ENCODE data around the gene EIF4E2. TPM values are rescaled to one million over a fixed set of nuclear protein-coding genes. Genes with fewer than 3 reads are reported as not detected.

The EIF4E2 gene
- total RNA-seq, 1 experiment from 2014 or later, result 97.8 TPM

DNA sequence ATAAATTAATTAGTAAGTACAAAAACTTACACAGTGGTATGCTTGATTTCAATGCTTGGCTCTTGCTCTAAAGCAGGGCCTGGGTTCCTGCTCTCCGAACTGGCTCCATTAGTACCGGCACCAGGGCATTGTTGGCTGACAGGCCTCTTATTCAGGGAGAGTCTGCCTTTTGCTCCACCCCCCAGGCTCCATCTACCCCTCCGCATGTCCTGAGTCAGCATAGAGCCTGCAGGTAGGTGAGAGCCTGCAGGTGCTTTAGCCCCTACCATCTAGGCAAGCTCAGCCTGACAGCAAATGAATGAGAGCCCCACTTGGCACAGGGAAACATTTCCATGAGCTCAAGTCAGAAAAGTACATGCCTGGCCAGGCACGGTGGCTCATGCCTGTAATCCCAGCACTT is 47.8 kb downstream of the EIF4E2 start:
- ATAC-seq, result peak; percentile 80

More for the DNA sequence above, 47.8 kb downstream of the EIF4E2 start:
- TF ChIP-seq, protein P1, sequence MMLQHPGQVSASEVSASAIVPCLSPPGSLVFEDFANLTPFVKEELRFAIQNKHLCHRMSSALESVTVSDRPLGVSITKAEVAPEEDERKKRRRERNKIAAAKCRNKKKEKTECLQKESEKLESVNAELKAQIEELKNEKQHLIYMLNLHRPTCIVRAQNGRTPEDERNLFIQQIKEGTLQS (CRISPR knock-in tag; conservative IDR thresholded peaks at IDR 0.05), result no peak
- TF ChIP-seq, protein P2, sequence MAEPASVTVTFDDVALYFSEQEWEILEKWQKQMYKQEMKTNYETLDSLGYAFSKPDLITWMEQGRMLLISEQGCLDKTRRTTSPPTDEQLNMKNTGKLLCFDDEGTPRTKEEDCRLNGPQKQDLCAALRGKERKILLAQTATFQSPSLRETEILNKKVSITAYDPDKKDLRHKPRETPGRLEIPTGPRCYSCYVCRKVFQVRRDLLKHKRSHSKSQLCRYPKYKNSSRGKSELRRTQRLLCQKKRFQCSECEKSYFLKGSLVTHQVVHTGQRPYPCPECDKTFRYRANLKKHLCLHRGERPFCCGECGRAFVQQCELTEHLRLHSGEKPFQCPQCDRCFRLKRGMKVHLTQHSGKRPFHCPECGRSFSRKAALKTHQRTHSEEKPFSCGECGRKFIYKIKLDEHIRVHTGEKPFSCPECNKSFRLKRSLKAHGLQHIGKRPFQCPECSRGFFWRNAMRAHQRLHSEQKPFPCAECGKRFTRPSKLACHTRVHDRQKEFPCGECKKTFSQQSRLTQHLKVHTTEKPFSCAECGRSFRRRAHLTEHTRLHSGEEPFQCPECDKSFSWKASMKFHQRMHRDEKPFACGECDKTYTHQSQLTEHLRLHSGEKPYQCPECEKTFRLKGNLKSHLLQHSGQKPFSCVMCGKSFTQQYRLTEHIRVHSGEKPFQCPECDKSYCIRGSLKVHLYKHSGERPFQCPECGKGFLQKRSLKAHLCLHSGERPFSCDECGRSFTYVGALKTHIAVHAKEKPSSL (CRISPR knock-in tag; conservative IDR thresholded peaks at IDR 0.05), result no peak
- TF ChIP-seq ZNF317 (CRISPR knock-in tag; IDR thresholded peaks at IDR 0.05; ENCODE audit: borderline replicate concordance, low read depth), result no peak
- TF ChIP-seq, protein P3, sequence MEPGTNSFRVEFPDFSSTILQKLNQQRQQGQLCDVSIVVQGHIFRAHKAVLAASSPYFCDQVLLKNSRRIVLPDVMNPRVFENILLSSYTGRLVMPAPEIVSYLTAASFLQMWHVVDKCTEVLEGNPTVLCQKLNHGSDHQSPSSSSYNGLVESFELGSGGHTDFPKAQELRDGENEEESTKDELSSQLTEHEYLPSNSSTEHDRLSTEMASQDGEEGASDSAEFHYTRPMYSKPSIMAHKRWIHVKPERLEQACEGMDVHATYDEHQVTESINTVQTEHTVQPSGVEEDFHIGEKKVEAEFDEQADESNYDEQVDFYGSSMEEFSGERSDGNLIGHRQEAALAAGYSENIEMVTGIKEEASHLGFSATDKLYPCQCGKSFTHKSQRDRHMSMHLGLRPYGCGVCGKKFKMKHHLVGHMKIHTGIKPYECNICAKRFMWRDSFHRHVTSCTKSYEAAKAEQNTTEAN (CRISPR knock-in tag; IDR thresholded peaks at IDR 0.05), result no peak
- TF ChIP-seq CTCF (IDR thresholded peaks at IDR 0.05), result no peak
- TF ChIP-seq AFF4 (CRISPR knock-in tag; IDR thresholded peaks at IDR 0.05; ENCODE audit: borderline replicate concordance), result no peak
- TF ChIP-seq IRF2 (CRISPR knock-in tag; IDR thresholded peaks at IDR 0.05; ENCODE audit: borderline replicate concordance, low read depth), result no peak
- TF ChIP-seq, protein P4, sequence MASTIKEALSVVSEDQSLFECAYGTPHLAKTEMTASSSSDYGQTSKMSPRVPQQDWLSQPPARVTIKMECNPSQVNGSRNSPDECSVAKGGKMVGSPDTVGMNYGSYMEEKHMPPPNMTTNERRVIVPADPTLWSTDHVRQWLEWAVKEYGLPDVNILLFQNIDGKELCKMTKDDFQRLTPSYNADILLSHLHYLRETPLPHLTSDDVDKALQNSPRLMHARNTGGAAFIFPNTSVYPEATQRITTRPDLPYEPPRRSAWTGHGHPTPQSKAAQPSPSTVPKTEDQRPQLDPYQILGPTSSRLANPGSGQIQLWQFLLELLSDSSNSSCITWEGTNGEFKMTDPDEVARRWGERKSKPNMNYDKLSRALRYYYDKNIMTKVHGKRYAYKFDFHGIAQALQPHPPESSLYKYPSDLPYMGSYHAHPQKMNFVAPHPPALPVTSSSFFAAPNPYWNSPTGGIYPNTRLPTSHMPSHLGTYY (CRISPR knock-in tag; IDR thresholded peaks at IDR 0.05), result no peak
- no peak for TF ChIP-seq FOXP1 (CRISPR knock-in tag; IDR thresholded peaks at IDR 0.05; ENCODE audit: borderline replicate concordance)
- TF ChIP-seq SP1 (CRISPR knock-in tag; conservative IDR thresholded peaks at IDR 0.05), result no peak
- no peak for TF ChIP-seq ZNF263 (CRISPR knock-in tag; IDR thresholded peaks at IDR 0.05; ENCODE audit: low read depth)
- no peak for TF ChIP-seq SMAD4 (CRISPR knock-in tag; IDR thresholded peaks at IDR 0.05)
- TF ChIP-seq ATF2 (CRISPR knock-in tag; IDR thresholded peaks at IDR 0.05; ENCODE audit: borderline replicate concordance, low read depth), result no peak
- TF ChIP-seq TCF7 (CRISPR knock-in tag; IDR thresholded peaks at IDR 0.05; ENCODE audit: low read depth), result no peak
- Mint-ChIP-seq H3K27me3 (ENCODE audit: low read depth) (no peaks in the 10 kb centered on the region), H3K9me3 (peaks cover 5% of the 10 kb centered on the region), H3K27ac (no peak overlapping the region; the same call in 1 of the 2 replicates), H3K4me1 (0 out of 2 replicates have a peak, but pooled peaks cover 2% of the 10 kb centered on the region), H3K4me3 (no peak overlapping the region), H3K36me3 (no peaks in the 10 kb centered on the region)
- ChIA-PET POLR2A (no interaction called here), CTCF (interaction anchor here (0.6 to 1.9 kb wide), 2 partner anchors 13 to 70 kb away, joined by 3 to 6 read pairs; no protein-coding TSS in a partner anchor)
- DNase-seq (ENCODE audit: low spot score), result peak; percentile 23

All from WTC11 (cell line).